HCT116 (cell line): ENCODE measurements around the gene MCRIP1.

Experiments
- CEBPB ChIP-seq: IDR thresholded peaks from 2 replicates; pipeline ENCODE4 v1.6.1; 2012; ENCODE audit warnings: low read depth
- EZH2 ChIP-seq: fragments of 200-600 bp; sonication (generic); IDR thresholded peaks from 2 replicates; pipeline ENCODE4 v1.6.1; 2017; ENCODE audit warnings: antibody characterized with exemption, mixed run types
- JUND ChIP-seq: IDR thresholded peaks from 2 replicates; pipeline ENCODE4 v1.6.1; 2012
- POLR2A ChIP-seq: IDR thresholded peaks from 2 replicates; pipeline ENCODE4 v1.7.0; 2011; ENCODE audit warnings: borderline replicate concordance; ENCODE audit not compliant: insufficient read depth, insufficient read length; ENCODE audit errors: extremely low read depth
- REST ChIP-seq: IDR thresholded peaks from 2 replicates; pipeline ENCODE4 v1.6.1; 2012; ENCODE audit warnings: low read depth
- ZNF274 ChIP-seq: fragments of 200-500 bp; sonication (Bioruptor generic); IDR thresholded peaks from 2 replicates; pipeline ENCODE4 v1.6.1; 2014; ENCODE audit warnings: mild to moderate bottlenecking, low read depth, low read length, inconsistent platforms
- TF ChIP-seq, protein P1 (sequence below), 3 experiments: fragments of 200-600 bp in 1 of 3; sonication (generic) in 1 of 3; IDR thresholded peaks in 2 of 3; conservative IDR thresholded peaks in 1 of 3; 2 replicates each; pipeline ENCODE4 v1.5.1; 2012 to 2017; ENCODE audit warnings: low read depth in 2 of 3, low read length in 2 of 3, antibody characterized with exemption in 1 of 3, borderline replicate concordance in 1 of 3, control low read depth in 1 of 3, mild to moderate bottlenecking in 1 of 3, mixed read lengths in 1 of 3, mixed run types in 1 of 3, moderate library complexity in 1 of 3; ENCODE audit not compliant: insufficient read depth in 1 of 3
- TF ChIP-seq, protein P2 (sequence below): IDR thresholded peaks from 2 replicates; pipeline ENCODE4 v1.6.1; 2011; ENCODE audit warnings: mild to moderate bottlenecking, low read length, moderate library complexity; ENCODE audit not compliant: insufficient replicate concordance; ENCODE audit errors: extremely low read depth

- TF ChIP-seq REST (no peak), JUND (no peak), CEBPB (no peak), POLR2A (no peak), EZH2 (no peak), ZNF274 (no peak)
- TF ChIP-seq, protein P1, sequence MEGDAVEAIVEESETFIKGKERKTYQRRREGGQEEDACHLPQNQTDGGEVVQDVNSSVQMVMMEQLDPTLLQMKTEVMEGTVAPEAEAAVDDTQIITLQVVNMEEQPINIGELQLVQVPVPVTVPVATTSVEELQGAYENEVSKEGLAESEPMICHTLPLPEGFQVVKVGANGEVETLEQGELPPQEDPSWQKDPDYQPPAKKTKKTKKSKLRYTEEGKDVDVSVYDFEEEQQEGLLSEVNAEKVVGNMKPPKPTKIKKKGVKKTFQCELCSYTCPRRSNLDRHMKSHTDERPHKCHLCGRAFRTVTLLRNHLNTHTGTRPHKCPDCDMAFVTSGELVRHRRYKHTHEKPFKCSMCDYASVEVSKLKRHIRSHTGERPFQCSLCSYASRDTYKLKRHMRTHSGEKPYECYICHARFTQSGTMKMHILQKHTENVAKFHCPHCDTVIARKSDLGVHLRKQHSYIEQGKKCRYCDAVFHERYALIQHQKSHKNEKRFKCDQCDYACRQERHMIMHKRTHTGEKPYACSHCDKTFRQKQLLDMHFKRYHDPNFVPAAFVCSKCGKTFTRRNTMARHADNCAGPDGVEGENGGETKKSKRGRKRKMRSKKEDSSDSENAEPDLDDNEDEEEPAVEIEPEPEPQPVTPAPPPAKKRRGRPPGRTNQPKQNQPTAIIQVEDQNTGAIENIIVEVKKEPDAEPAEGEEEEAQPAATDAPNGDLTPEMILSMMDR (IDR thresholded peaks at IDR 0.05 in 2 of 3, conservative IDR thresholded peaks at IDR 0.05 in 1 of 3; ENCODE audit: borderline replicate concordance in 1 of 3, insufficient read depth in 1 of 3, low read depth in 2 of 3, low read length in 2 of 3): no peak
- TF ChIP-seq, protein P2, sequence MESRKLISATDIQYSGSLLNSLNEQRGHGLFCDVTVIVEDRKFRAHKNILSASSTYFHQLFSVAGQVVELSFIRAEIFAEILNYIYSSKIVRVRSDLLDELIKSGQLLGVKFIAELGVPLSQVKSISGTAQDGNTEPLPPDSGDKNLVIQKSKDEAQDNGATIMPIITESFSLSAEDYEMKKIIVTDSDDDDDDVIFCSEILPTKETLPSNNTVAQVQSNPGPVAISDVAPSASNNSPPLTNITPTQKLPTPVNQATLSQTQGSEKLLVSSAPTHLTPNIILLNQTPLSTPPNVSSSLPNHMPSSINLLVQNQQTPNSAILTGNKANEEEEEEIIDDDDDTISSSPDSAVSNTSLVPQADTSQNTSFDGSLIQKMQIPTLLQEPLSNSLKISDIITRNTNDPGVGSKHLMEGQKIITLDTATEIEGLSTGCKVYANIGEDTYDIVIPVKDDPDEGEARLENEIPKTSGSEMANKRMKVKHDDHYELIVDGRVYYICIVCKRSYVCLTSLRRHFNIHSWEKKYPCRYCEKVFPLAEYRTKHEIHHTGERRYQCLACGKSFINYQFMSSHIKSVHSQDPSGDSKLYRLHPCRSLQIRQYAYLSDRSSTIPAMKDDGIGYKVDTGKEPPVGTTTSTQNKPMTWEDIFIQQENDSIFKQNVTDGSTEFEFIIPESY: no peak
These were observed 17.5 kb downstream of the MCRIP1 start for GRCh38 chr17:81815646-81815986.
